HG03039 (cell line): ENCODE data around the gene PRAMEF14.
"Not testable (repeated sequence)": the region's sequence is repeated elsewhere in the genome, so short reads cannot be mapped to it uniquely, and the experiment has no call there.

Experiments used
- ATAC-seq: cut with Tn5 transposase; IDR thresholded peaks from one replicate; pipeline ENCODE4 v1.9.1; 2021; ENCODE audit warnings: mild to moderate bottlenecking, moderate library complexity; ENCODE audit not compliant: unreplicated experiment

Gene PRAMEF14

DNA sequence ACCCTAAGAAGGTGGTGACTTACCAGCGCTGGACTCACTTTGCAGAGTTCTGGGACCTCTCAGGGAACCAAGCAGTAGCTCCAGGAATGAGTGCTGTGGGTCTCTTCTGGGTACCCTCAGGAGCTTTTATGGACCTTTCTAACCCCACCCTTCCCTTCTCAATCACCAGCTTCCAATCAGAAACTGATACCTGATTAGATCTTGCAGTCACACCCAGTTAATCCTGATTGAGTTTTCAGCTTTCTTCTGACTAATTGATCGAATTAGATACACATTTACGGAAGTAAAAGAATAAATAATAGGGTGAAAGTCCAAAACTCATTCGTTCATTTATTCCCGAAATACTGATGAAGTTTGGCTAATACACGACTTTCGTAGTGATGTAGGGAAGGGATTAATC lies at the start of gene PRAMEF14:
Gene PRAMEF14 (minus strand): TSS at position 101 of the 400 bp plus-strand sequence. CDS start 1,820 bp downstream, outside the sequence.
- ATAC-seq = not testable (repeated sequence)

- ATAC-seq = not testable (repeated sequence)
Observed at GRCh38 chr1:13395311-13395710, 48.4 kb upstream of the PRAMEF14 start.

DNA sequence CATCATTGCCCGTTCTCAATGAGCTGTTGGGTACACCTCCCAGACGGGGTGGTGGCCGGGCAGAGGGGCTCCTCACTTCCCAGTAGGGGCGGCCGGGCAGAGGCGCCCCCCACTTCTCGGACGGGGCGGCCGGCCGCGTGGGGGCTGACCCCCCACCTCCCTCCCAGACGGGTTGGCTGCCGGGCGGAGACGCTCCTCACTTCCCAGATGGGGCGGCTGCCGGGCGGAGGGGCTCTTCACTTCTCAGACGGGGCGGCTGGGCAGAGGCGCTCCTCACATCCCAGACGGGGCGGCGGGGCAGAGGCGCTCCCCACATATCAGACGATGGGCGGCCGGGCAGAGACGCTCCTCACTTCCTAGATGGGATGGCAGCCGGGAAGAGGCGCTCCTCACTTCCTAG lies 47.8 kb upstream of the PRAMEF14 start:
- ATAC-seq = not testable (repeated sequence)

GRCh38 chr1:13393004-13393403 lies 46.1 kb upstream of the PRAMEF14 start:
- not testable (repeated sequence) for ATAC-seq

DNA sequence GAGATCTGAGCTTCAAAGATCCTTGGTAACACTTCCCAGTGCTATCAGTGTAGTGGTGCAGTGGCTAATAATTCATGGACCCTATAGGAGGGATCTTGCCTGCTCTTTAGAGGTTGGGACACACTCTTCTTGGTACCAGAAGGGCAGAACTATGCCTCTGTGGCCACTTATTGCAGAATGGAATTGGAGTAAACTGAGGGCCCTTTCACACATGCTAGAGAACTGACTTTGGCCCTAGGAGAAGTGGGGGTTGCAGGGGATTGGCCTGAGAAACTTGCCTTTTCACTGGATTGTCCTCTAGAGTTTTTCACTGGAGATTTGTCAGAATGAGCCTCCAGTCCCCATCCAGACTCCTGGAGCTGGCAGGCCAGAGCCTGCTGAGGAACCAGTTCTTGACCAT lies 42.4 kb upstream of the PRAMEF14 start, which contains the start of gene PRAMEF17:
Gene PRAMEF17 (plus strand): TSS at position 301 of the 400 bp plus-strand sequence. CDS start 26 bp downstream, at position 327.
- ATAC-seq = not testable (repeated sequence)

DNA sequence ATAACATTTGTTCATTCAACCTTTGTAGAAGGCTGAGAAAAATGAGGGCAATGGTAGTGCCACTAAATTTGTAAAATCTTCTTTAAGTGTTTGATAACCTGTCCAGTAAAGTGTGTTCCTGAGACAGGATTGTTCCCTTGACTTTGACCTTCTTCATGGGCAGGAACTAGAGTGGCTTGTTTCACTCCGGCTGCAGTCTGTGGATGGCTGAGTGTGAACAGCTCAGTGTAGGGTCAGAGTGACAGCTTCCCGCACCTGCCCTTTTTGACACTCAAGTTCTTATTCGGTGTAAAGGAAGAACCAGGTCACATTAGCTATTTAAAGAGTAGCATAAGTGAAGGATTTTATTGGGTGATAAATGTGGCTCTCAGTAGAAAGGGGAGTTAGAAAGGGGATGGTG lies 33.4 kb upstream of the PRAMEF14 start:
- ATAC-seq = not testable (repeated sequence)

DNA sequence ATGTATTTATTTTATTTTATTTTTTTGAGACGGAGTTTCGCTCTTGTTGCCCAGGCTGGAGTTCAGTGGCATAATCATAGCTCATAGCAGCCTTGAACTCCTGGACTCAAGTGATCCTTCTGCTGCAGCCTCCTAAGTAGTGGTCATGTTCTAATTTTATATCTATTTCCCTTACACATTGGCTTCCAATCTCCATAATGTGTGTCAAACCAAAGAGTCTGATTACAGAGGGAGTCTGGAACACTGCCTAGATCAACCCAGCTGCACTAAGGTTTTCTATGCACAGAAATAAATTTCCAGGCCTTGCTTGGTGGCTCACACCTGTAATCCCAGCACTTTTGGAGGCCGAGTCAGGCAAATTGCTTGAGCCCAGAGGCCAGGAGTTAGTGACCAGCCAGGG lies 32.0 kb upstream of the PRAMEF14 start:
- not testable (repeated sequence) for ATAC-seq

- not testable (repeated sequence) for ATAC-seq
Observed at GRCh38 chr1:13368544-13368943, 21.6 kb upstream of the PRAMEF14 start.

DNA sequence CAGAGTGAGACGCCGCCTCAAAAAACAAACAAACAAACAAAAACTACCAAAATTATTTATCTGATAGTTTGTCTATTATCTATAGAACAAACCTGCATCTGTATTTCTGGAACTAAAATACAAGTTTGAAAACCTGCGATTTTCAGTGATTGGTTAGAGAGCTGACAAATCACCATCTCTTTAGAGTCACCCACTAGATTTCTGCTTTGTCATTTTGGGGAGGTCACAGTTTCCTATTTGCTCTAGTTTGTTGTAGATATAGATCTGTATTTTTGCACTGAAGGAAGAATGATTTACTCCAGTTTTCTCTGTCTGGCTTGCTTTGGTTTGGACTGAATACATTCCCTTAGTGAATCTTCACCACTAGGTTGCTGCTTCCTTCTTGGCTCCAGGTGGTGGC lies 19.6 kb upstream of the PRAMEF14 start:
- ATAC-seq = not testable (repeated sequence)

GRCh38 chr1:13364928-13365327 lies 18.0 kb upstream of the PRAMEF14 start:
- ATAC-seq = not testable (repeated sequence)

- ATAC-seq = not testable (repeated sequence)
Observed at GRCh38 chr1:13362364-13362763, 15.4 kb upstream of the PRAMEF14 start.

GRCh38 chr1:13356774-13357173 lies 9.8 kb upstream of the PRAMEF14 start:
- ATAC-seq = not testable (repeated sequence)

DNA sequence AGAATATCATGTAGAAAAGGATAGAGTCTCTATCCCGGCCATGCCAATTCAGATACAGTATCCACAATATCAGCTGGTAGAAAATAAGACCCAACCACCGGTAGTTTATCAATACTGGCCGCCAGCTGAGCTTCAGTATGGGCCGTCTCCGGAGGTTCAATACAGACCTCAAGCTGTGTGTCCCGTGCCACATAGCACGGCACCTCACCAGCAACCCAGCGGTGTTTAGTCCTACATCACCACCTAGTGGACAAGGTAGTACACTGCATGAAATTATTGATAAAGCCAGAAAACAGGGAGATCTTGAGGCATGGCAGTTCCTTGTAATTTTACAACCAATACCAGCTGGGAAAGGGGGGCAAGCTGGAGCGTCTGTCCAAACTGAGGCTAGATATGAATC lies 7.5 kb upstream of the PRAMEF14 start:
- not testable (repeated sequence) for ATAC-seq

DNA sequence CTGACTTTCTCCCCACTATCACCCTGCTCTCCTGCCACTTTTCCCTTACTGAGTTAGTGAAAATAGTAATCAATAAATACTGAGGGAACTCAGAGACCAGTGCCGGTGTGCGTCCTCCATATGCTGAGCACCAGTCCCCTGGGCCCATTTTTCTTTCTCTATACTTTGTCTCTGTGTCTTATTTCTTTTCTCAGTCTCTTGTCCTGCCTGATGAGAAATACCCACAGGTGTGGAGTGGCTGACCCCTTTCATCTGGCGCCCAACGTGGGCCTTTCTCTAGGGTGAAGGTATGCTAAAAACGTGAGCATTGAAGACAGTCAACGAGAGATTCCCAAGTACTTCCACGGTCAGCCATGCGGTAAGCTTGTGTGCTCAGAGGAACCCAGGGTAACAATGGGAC lies 6.5 kb upstream of the PRAMEF14 start:
- not testable (repeated sequence) for ATAC-seq

- not testable (repeated sequence) for ATAC-seq
Observed at GRCh38 chr1:13342496-13342895, 4.4 kb downstream of the PRAMEF14 start.

- ATAC-seq = not testable (repeated sequence)
Observed at GRCh38 chr1:13315281-13315680, 31.7 kb downstream of the PRAMEF14 start, which contains the start of gene PRAMEF15. Gene PRAMEF15, plus strand, starts transcription at chr1:13315581. Its CDS starts 2,827 bp downstream, at chr1:13318408.

DNA sequence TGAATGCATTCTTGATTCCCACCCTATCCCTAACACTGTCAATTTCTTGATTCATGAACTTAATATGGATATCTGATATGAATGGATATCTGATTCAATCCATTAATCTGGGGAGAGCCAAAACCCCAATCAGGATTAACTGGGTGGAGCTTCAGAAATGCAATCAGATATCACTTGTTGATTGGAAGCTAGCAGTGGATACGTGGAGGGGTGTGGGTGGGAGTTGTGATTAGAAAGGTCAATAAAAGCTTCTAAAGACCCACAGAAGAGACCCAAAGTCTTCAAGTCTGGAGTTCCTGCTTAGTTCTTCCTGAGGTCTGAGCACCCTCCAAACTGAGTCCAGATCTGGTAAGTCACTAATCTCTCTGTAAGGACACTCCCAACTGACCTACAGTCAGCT lies 43.7 kb downstream of the PRAMEF14 start, which contains the start of gene PRAMEF33:
Gene PRAMEF33 (plus strand): TSS at position 301 of the 400 bp plus-strand sequence. CDS start 2,416 bp downstream, outside the sequence.
- not testable (repeated sequence) for ATAC-seq

DNA sequence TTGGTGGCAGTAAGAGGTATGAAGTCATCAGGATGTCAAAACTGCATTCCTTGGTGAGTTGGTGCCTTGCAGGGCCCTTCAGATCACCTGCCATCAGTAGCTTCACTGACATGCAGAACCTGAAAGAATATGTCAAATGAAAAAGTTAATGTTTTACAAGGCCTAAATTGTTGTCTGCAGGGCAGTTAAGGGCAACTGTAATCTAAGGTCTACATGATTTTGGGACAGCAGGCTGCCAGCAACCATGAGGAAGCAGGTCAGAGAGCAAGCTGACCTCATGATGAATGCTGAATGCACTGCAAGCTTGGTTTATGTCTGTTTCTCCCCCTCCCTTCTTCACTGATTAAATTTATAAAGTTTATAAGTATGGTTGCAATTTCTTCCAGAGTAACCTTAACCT lies 44.7 kb downstream of the PRAMEF14 start:
- not testable (repeated sequence) for ATAC-seq

- not testable (repeated sequence) for ATAC-seq
Observed at GRCh38 chr1:13298699-13299098, 48.2 kb downstream of the PRAMEF14 start.

DNA sequence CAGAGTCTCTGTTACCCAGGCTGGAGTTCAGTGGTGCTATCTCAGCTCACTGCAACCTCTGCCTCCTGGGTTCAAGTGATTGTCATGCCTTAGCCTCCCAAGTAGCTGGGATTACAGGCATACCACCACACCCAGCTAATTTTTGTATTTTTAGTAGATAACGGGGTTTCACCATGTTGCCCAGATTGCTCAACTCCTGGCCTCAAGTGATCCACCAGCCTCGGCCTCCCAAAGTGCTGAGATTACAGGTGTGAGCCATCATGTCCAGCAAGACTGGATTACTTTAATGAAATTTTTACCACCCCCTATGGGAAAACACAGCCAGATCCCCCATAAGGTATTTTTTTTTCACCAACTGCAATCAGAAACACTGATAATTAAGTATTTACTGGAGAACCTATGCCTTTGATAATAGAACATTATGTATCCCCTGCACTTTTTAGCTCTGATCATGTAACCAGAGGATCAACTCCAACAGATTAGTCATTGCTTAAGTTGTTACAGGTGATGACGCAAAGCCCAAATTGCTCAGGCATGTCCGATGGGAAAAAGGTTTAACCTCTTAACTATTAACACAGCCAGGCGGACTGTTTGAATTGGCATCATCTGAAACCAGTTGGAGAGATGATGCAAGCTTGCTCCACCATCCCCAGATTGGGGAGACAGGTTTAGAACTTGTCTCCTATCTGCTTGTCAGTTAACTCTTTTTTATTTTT lies 49.6 kb downstream of the PRAMEF14 start:
- ATAC-seq = not testable (repeated sequence)
